Activated CD4-positive, alpha-beta memory T cell treated with anti-CD3 and anti-CD28 coated beads, Interleukin-2, amount 10 ng/mL, durations not matched to agents 7 days and 5 days (primary cell): ENCODE measurements around the gene SH3TC2. TPM values are rescaled to one million over a fixed set of nuclear protein-coding genes. Genes with fewer than 3 reads are reported as not detected.
"Not testable (repeated sequence)": the region's sequence is repeated elsewhere in the genome, so short reads cannot be mapped to it uniquely, and the experiment has no call there.

Experiments
- CTCF ChIA-PET: fragments of 350-600 bp; sonication (Branson Sonifier 250); formaldehyde crosslinking; loops from one replicate; lab custom pipeline; 2021; ENCODE audit warnings: antibody characterized with exemption, inconsistent platforms; lab: Charles Lee
- POLR2A ChIA-PET: fragments of 350-600 bp; sonication (Branson Sonifier 250); formaldehyde crosslinking; loops from one replicate; lab custom pipeline; 2021; ENCODE audit warnings: antibody characterized with exemption; lab: Charles Lee
- DNase-seq: peaks from one replicate; pipeline ENCODE4 v3.0.0-alpha.2; 2020
- H3K27ac Mint-ChIP-seq: one replicate; pipeline ENCODE4 v1.8.0; 2021; ENCODE audit warnings: mild to moderate bottlenecking, mixed read lengths
- H3K27me3 Mint-ChIP-seq: one replicate; pipeline ENCODE4 v1.8.0; 2021; ENCODE audit warnings: mixed read lengths
- H3K36me3 Mint-ChIP-seq: one replicate; pipeline ENCODE4 v1.8.0; 2021; ENCODE audit warnings: low read depth, mixed read lengths
- H3K4me1 Mint-ChIP-seq: one replicate; pipeline ENCODE4 v1.8.0; 2021; ENCODE audit warnings: mixed read lengths
- H3K4me3 Mint-ChIP-seq: one replicate; pipeline ENCODE4 v1.8.0; 2021; ENCODE audit warnings: mild to moderate bottlenecking, mixed read lengths
- H3K9me3 Mint-ChIP-seq: one replicate; pipeline ENCODE4 v1.8.0; 2021; ENCODE audit warnings: mixed read lengths
- total RNA-seq, 2 experiments: library from RNA; stranded (reverse); gene quantifications; one replicate each; pipeline ENCODE4 v1.2.3, GENCODE V29; 2021

SH3TC2 gene
- total RNA-seq, 2 experiments from 2014 or later, result not detected

DNA sequence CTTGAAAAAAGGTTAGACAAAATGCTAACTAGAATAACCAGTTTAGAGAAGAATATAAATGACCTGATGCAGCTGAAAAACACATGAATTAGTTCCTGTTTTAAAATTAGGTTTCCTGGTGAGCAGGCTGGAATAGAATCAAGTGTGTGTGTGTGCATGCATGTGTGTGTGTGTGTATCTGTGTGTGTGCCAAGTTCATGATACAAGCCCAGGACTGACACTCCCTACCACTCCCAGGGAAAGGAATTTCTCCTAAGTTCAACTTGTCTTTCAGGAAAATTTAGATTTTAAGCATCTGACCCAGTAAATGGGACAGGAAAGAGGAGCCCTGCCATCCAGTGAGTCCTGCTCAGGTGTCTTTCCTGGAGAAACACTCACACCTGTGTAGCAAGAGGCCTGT, 11.2 kb upstream of the SH3TC2 start:
- H3K27ac Mint-ChIP-seq, H3K9me3 Mint-ChIP-seq, CTCF ChIA-PET, H3K4me3 Mint-ChIP-seq, H3K4me1 Mint-ChIP-seq, DNase-seq, POLR2A ChIA-PET, H3K36me3 Mint-ChIP-seq: not testable (repeated sequence)
- peaks cover 11% of the 10 kb centered on the region for H3K27me3 Mint-ChIP-seq

DNA sequence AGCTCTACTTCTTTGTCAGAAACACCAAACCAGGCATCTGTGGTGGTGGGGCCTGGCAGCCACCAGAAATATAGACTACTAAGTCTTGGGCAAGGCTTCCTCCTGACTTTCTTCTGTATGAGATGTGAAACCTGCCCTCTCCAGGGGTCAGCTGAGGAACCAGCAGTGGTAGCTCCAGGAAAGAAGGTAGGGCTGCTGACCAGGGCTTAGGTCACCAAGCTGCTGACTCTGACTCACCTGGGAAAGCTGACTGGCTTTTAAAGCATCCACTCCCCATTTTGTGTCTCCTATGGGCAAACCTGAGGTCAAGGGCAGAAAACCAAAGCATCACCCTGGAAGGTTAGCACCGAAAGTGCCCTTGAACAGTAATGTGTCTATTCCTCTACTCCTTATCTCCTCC, 10.4 kb upstream of the SH3TC2 start:
- Mint-ChIP-seq H3K4me3 (no peak overlapping the region), H3K27ac (no peak overlapping the region), H3K27me3 (peaks cover 11% of the 10 kb centered on the region), H3K9me3 (peaks cover 4% of the 10 kb centered on the region), H3K36me3 (no peaks in the 10 kb centered on the region), H3K4me1 (no peaks in the 10 kb centered on the region)
- CTCF ChIA-PET, result no interaction called here
- POLR2A ChIA-PET, result no interaction called here
- no peak for DNase-seq

DNA sequence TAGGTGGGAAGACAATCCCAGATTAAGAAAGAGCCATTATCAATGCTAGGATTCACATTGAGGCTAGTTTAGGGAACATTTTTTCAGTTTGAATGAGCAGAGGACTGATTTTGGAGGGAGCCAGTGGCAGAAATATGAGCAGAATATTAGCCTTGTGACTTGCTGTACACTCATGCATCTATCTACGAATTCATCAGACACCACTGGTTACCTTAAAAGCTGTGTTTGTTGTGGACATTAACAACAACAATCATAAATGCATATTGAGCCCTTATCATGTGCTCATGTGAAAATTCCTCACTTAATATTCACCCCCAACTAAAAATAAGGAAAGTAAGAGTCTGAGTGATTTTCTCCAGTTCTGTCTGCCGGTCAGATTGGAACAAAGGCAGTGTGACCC, 9.9 kb upstream of the SH3TC2 start:
- Mint-ChIP-seq H3K9me3 (peaks cover 4% of the 10 kb centered on the region), H3K36me3 (no peaks in the 10 kb centered on the region), H3K4me1 (no peaks in the 10 kb centered on the region), H3K4me3 (no peak overlapping the region), H3K27ac (no peak overlapping the region), H3K27me3 (peaks cover 11% of the 10 kb centered on the region)
- no peak for DNase-seq
- ChIA-PET CTCF (no interaction called here), POLR2A (no interaction called here)

DNA sequence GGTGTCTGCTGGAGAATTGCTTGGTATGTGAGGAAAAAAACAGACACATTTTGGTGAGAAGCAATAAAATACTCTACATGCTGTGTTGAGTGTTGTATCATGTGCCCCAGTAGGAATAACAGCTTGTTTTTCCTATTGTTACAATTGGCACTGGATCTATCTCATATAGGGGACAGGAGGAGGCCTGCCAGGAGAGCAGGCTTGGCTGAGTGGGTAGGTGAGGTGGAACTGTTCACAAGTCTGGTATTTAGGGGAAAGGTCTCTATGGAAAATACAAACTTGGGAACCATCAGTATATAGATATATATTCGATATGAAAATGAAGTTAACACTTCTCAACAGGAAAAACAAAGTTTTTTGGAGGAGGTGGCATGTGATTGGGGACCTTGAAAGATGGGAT, 9.5 kb upstream of the SH3TC2 start:
- Mint-ChIP-seq H3K4me3 (no peak overlapping the region), H3K9me3 (peaks cover 4% of the 10 kb centered on the region), H3K36me3 (no peaks in the 10 kb centered on the region), H3K4me1 (no peaks in the 10 kb centered on the region), H3K27me3 (peaks cover 11% of the 10 kb centered on the region), H3K27ac (no peak overlapping the region)
- POLR2A ChIA-PET, result no interaction called here
- DNase-seq, result no peak
- CTCF ChIA-PET, result no interaction called here

DNA sequence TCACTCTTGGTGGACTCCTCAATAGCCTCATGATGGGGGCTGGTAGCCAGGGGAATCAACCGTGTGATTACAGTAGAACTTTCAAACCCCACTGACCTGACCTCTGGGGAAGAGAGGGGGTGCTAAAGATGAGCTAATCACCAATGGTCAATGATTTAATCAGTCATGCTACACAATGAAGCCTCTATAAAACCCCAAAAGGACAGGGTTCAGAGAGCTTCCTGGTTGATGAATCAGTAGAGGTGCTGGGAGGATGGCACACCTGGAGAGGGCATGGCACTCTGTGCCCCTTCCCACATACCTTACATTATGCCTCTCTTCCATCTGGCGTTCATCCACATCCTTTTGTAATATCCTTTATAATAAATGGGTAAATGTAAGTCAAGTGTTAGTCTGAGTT, 8.9 kb upstream of the SH3TC2 start:
- no peak overlapping the region for H3K27ac Mint-ChIP-seq
- ChIA-PET CTCF (interaction anchor here (0.6 kb wide), 1 partner anchor 44 kb away, joined by 3 read pairs; no protein-coding TSS in a partner anchor), POLR2A (no interaction called here)
- peaks cover 11% of the 10 kb centered on the region for H3K27me3 Mint-ChIP-seq
- peaks cover 4% of the 10 kb centered on the region for H3K9me3 Mint-ChIP-seq
- H3K4me3 Mint-ChIP-seq, result no peak overlapping the region
- no peak for DNase-seq
- H3K4me1 Mint-ChIP-seq, result no peaks in the 10 kb centered on the region
- no peaks in the 10 kb centered on the region for H3K36me3 Mint-ChIP-seq

DNA sequence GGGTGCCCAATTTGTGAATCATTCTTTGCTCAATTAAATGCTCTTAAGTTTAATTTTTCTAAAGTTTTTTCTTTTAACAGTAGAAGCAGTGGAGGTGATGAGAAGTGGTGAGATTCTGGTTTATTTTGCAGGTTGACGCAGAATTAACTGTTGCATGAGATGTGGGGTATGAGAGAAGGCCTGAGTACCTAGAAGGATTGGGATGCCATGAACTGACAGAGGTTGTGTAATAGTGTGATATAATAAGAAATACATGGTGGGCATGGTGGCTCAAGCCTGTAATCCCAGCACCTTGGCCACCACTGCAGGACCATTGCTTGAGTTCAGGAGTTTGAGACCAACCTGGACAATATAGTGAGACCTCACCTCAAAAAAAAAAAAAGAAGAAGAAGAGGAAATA, 8.4 kb upstream of the SH3TC2 start:
- Mint-ChIP-seq H3K4me1 (no peaks in the 10 kb centered on the region), H3K9me3 (peaks cover 4% of the 10 kb centered on the region), H3K27ac (no peak overlapping the region), H3K27me3 (peaks cover 12% of the 10 kb centered on the region), H3K4me3 (no peak overlapping the region), H3K36me3 (no peaks in the 10 kb centered on the region)
- no peak for DNase-seq
- ChIA-PET CTCF (interaction anchor here (0.6 kb wide), 1 partner anchor 45 kb away, joined by 3 read pairs; no protein-coding TSS in a partner anchor), POLR2A (no interaction called here)

DNA sequence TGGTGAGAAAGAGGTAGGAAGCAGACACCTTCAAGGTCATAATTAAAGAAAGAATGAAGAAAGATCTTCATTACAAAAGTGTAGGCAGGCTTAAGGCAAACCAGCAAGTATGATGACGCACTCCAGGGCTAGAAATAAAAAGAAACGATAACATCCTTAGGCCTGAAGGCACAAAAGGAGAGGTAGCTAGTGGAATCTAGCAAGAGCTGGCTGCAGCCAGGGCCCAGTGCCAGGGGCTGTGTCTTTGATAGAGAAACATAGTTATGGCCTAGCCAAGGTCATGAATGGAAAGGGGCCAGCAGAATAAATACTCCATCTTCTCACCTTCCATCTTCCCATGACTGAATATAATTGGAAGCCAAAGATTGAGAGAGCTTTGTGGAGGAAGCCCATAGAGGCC, 6.8 kb upstream of the SH3TC2 start:
- Mint-ChIP-seq H3K4me1 (no peaks in the 10 kb centered on the region), H3K9me3 (no peaks in the 10 kb centered on the region), H3K27ac (no peak overlapping the region), H3K27me3 (peaks cover 12% of the 10 kb centered on the region), H3K4me3 (no peak overlapping the region), H3K36me3 (no peaks in the 10 kb centered on the region)
- ChIA-PET CTCF (no interaction called here), POLR2A (no interaction called here)
- no peak for DNase-seq

DNA sequence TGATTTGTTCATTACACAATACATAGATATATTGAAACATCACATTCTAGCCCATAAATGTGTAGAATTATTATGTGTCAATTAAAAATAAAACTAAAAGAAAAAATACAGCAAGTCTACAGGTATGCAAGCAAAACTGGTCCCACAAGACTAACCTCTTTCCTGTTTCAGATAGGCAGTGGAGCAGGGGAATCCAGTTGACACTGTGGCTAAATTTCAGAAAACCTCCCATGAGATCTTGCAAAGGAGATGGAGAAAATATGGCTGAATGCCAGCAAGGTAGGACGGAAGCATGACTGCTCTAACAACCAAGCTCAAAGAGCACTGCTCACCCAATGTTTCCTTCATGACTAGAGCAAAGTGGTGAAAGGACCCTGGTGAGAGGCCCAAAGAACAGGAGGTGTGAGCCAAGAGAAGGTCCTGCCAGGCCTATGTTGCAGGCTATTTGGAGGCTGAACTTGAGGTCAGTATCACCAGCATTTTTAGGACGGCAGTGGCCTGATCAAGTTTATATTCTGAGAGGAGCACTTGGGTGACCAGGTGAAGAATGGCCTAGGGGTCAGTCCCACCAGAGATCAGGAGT, 1.1 kb upstream of the SH3TC2 start:
- H3K27ac Mint-ChIP-seq, result no peak overlapping the region
- no peak for DNase-seq
- no peaks in the 10 kb centered on the region for H3K36me3 Mint-ChIP-seq
- ChIA-PET CTCF (no interaction called here), POLR2A (no interaction called here)
- H3K4me1 Mint-ChIP-seq, result peaks cover 4% of the 10 kb centered on the region
- H3K9me3 Mint-ChIP-seq, result no peaks in the 10 kb centered on the region
- no peak overlapping the region for H3K4me3 Mint-ChIP-seq
- peaks cover 6% of the 10 kb centered on the region for H3K27me3 Mint-ChIP-seq

DNA sequence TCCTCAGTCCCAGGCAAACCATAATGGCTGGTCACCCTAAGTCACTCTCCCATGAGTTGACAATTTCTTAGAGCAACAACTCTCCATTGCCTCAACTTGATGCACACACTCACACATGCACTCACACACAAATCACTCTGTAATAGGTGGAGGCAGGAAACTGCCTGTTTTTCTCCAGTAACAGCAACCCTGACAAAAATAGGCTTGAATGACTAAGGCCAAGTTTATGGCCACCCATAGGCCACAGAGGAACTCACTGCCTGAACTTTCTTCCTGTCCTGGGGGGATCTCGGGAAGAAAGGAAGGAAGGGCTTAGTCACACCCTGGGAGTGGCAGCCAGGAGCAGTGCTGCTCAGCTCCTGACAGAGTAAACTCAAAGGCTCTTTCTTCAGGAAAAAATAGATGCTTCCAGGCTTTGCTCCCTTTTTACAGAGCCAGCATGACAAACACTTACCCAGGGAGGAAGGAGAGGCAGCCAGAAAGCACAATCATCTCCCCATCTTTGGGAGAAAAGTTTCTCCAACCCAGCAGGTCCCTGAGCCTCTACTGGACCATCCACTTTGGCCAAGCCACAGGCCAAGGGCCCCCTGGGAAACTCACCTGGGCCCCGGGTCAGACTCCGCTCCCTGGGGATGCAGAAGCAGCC, 368 bp downstream of the SH3TC2 start:
- Mint-ChIP-seq H3K9me3 (no peaks in the 10 kb centered on the region), H3K4me1 (peaks cover 4% of the 10 kb centered on the region), H3K4me3 (no peak overlapping the region), H3K36me3 (no peaks in the 10 kb centered on the region), H3K27me3 (peaks cover 11% of the 10 kb centered on the region), H3K27ac (no peak overlapping the region)
- ChIA-PET CTCF (no interaction called here), POLR2A (no interaction called here)
- DNase-seq, result no peak

DNA sequence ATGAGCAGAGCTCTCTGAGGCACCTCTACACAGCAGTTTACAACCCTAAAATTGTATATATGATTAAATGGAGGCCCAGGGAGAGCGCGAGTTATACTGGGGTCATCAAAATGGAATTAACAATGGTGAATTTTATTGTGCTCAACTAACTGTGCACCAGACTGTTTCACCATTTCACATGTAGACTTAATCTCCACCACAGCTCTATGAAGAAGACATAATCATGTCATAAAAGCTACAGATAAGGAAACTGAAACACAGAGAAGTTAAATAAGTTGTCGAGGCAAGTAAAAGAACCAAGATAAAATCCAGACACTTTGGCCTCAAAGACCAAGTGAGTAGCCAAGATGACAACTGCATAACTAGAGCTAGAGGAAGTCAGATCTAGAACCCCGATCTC, 1.5 kb downstream of the SH3TC2 start:
- Mint-ChIP-seq H3K27ac (no peak overlapping the region), H3K36me3 (no peaks in the 10 kb centered on the region), H3K4me3 (no peak overlapping the region), H3K9me3 (no peaks in the 10 kb centered on the region), H3K4me1 (peaks cover 4% of the 10 kb centered on the region), H3K27me3 (peaks cover 10% of the 10 kb centered on the region)
- POLR2A ChIA-PET, result no interaction called here
- CTCF ChIA-PET, result no interaction called here
- DNase-seq, result no peak

DNA sequence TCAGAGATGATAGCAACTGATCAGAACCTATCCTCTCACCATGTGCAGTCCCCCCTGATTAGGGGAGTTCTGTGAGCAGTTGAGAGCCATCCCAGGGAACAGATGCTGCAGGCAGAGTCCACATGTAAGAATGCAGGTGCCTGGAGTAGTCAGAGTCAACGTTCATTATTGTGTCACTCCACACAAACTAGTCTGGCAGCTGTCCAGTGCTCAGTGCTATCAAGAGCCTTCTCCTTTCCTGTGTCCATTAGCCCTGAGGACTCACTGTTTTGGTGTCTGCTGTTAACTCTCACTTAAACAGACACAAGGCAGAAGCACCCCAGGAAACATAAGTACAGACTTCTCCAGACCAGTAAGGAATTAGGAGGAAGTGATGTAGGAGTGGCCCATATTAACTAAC, 2.5 kb downstream of the SH3TC2 start:
- peaks cover 4% of the 10 kb centered on the region for H3K4me1 Mint-ChIP-seq
- POLR2A ChIA-PET, result no interaction called here
- peaks cover 10% of the 10 kb centered on the region for H3K27me3 Mint-ChIP-seq
- H3K27ac Mint-ChIP-seq, result no peak overlapping the region
- no peak overlapping the region for H3K4me3 Mint-ChIP-seq
- no peak for DNase-seq
- CTCF ChIA-PET, result no interaction called here
- H3K9me3 Mint-ChIP-seq, result no peaks in the 10 kb centered on the region
- H3K36me3 Mint-ChIP-seq, result no peaks in the 10 kb centered on the region

DNA sequence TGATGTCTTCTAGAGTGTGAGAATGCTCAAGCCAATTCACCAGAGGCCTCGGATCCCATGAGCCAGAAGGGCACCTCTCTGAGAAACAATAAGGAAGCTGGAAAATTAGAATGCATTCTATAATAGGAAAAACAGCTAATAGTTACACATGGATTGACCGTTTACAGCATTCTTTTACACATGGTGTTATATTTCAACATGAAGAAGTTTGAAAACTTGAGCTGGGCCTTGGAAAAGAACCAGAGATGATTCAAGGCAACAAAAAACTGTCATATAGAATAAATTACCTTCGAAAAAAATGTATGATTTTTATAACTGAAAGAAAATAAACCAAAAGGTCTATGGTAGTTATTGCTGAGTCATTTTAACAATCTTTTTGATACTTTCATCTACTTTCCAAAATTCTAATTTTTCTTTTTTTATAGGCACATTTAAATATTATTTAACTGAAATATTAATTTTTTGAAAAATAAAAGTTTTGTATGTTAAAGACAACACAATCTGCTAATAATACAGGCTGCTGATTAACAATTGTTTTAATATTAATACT, 6.2 kb downstream of the SH3TC2 start:
- Mint-ChIP-seq H3K27ac (no peak overlapping the region), H3K36me3 (no peaks in the 10 kb centered on the region), H3K27me3 (peaks cover 13% of the 10 kb centered on the region), H3K4me3 (no peak overlapping the region), H3K4me1 (no peaks in the 10 kb centered on the region), H3K9me3 (no peaks in the 10 kb centered on the region)
- no peak for DNase-seq
- ChIA-PET CTCF (no interaction called here), POLR2A (no interaction called here)

DNA sequence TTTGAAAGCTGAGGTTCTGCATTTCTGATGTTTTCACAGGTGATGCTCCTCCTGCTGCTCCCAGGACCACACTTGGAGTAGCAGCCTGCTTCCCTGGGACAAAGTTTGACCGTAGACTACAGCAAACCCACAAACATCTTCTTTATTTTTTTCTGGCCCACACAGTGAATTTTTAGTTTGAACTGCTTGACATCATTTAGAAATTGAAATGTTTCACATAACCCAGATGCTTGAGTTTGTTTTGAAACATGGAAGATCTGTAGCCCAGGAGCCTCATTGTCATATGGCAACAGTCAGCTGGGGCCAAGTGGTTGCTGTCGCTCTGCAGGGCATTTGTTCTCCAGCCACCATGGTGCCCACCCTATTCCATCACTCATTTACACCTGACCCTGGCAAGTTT, 8.4 kb downstream of the SH3TC2 start:
- ChIA-PET CTCF (no interaction called here), POLR2A (no interaction called here)
- H3K36me3 Mint-ChIP-seq, result no peaks in the 10 kb centered on the region
- H3K4me3 Mint-ChIP-seq, result no peak overlapping the region
- H3K4me1 Mint-ChIP-seq, result no peaks in the 10 kb centered on the region
- peaks cover 12% of the 10 kb centered on the region for H3K27me3 Mint-ChIP-seq
- H3K9me3 Mint-ChIP-seq, result no peaks in the 10 kb centered on the region
- H3K27ac Mint-ChIP-seq, result no peak overlapping the region
- no peak for DNase-seq
